ENCODE results near the gene ZFAND2A. TPM values are rescaled to one million over a fixed set of nuclear protein-coding genes. Genes with fewer than 3 reads are reported as not detected.

Gene ZFAND2A
- total RNA-seq, 6 donors from 2014 or later, result 12.5 to 45.1 (median 21.6) TPM

- ATAC-seq (ENCODE audit: low FRiP score in 2 of 2) (peak in 1 of 2 donors; percentile 14), DNase-seq (peak in 1 of 2 donors; percentile 78)
- 90 to 97% methylated on average over 27 to 28 of the region's 28 CpGs for whole genome bisulfite sequencing, 2 donors
Measured at GRCh38 chr7:1110358-1110757, 49.6 kb downstream of the ZFAND2A start.

GRCh38 chr7:1109581-1110310, 50.2 kb downstream of the ZFAND2A start:
- DNase-seq, result peak in 1 of 2 donors; percentile 72
- WGBS, 2 donors, result 94% methylated on average over 41 to 43 of the region's 55 CpGs
- Histone ChIP-seq H3K4me3 (no peak overlapping the region), H3K4me1 (no peaks in the 10 kb centered on the region), H3K27ac (no peak overlapping the region), H3K9me3 (no peaks in the 10 kb centered on the region), H3K36me3 (peaks cover 0 to 7% (median 0%) of the 10 kb centered on the region in 4 donors), H3K27me3 (no peaks in the 10 kb centered on the region)
- no peak for TF ChIP-seq POLR2AphosphoS5 (IDR thresholded peaks at IDR 0.05)
- ATAC-seq (ENCODE audit: low FRiP score in 2 of 2), result no peak

More at GRCh38 chr7:1110358-1110757, 49.6 kb downstream of the ZFAND2A start:
- Histone ChIP-seq H3K9me3 (no peaks in the 10 kb centered on the region), H3K27me3 (no peaks in the 10 kb centered on the region), H3K4me1 (no peaks in the 10 kb centered on the region), H3K27ac (no peak overlapping the region), H3K4me3 (no peak overlapping the region), H3K36me3 (peaks cover 0 to 7% (median 0%) of the 10 kb centered on the region in 4 donors)
- TF ChIP-seq EP300 (IDR thresholded peaks at IDR 0.05), result no peak
- TF ChIP-seq POLR2A (IDR thresholded peaks at IDR 0.05), result no peak
- TF ChIP-seq CTCF (IDR thresholded peaks at IDR 0.05), result no peak
- no peak for TF ChIP-seq POLR2AphosphoS5 (IDR thresholded peaks at IDR 0.05)

- H3K27me3 ChIP-seq, result no peaks in the 10 kb centered on the region
- 72 to 79% methylated on average over 11 to 20 of the region's 30 CpGs for WGBS, 2 donors
- DNase-seq (peak; percentile 43 to 72), ATAC-seq (ENCODE audit: low FRiP score in 2 of 2) (no peak)
- H3K4me1 ChIP-seq, result no peaks in the 10 kb centered on the region
- H3K27ac ChIP-seq, result no peak overlapping the region
- TF ChIP-seq CTCF (IDR thresholded peaks at IDR 0.05) (no peak), POLR2A (IDR thresholded peaks at IDR 0.05) (no peak), POLR2AphosphoS5 (IDR thresholded peaks at IDR 0.05) (no peak), EP300 (IDR thresholded peaks at IDR 0.05) (no peak)
- H3K9me3 ChIP-seq, result no peaks in the 10 kb centered on the region
- H3K36me3 ChIP-seq, result peaks cover 0 to 7% (median 0%) of the 10 kb centered on the region in 4 donors
- H3K4me3 ChIP-seq, result no peak overlapping the region
Measured at GRCh38 chr7:1108264-1108920, 51.6 kb downstream of the ZFAND2A start.

- H3K4me3 ChIP-seq, result no peak overlapping the region
- no peaks in the 10 kb centered on the region for H3K27me3 ChIP-seq
- ATAC-seq (ENCODE audit: low FRiP score in 2 of 2), result no peak
- TF ChIP-seq EP300 (IDR thresholded peaks at IDR 0.05), result no peak
- TF ChIP-seq CTCF (IDR thresholded peaks at IDR 0.05), result no peak
- H3K36me3 ChIP-seq, result no peaks in the 10 kb centered on the region
- no peaks in the 10 kb centered on the region for H3K4me1 ChIP-seq
- no peaks in the 10 kb centered on the region for H3K9me3 ChIP-seq
- H3K27ac ChIP-seq, result no peak overlapping the region
- 82 to 89% methylated on average over 13 to 20 of the region's 20 CpGs for WGBS, 2 donors
- peak in 1 of 2 donors; percentile 66 for DNase-seq
Measured at GRCh38 chr7:1106793-1107421, 53.1 kb downstream of the ZFAND2A start.

- no peak overlapping the region for H3K4me3 ChIP-seq
- no peaks in the 10 kb centered on the region for H3K9me3 ChIP-seq
- no peaks in the 10 kb centered on the region for H3K4me1 ChIP-seq
- no peak overlapping the region for H3K27ac ChIP-seq
- no peaks in the 10 kb centered on the region for H3K36me3 ChIP-seq
- TF ChIP-seq CTCF (IDR thresholded peaks at IDR 0.05) (no peak), POLR2AphosphoS5 (IDR thresholded peaks at IDR 0.05) (no peak), EP300 (IDR thresholded peaks at IDR 0.05) (no peak), POLR2A (IDR thresholded peaks at IDR 0.05) (no peak)
- DNase-seq (no peak), ATAC-seq (ENCODE audit: low FRiP score in 2 of 2) (peak in 1 of 2 donors; percentile 24)
- H3K27me3 ChIP-seq, result no peaks in the 10 kb centered on the region
- 87 to 90% methylated on average over 27 of the region's 27 CpGs for WGBS, 2 donors
Measured at GRCh38 chr7:1106063-1106792, 53.8 kb downstream of the ZFAND2A start.
